ENCODE results near the gene RAD50. TPM values are rescaled to one million over a fixed set of nuclear protein-coding genes. Genes with fewer than 3 reads are reported as not detected.
"Not testable (repeated sequence)": the region's sequence is repeated elsewhere in the genome, so short reads cannot be mapped to it uniquely, and the experiment has no call there.

The RAD50 gene
- total RNA-seq, 2 experiments from 2014 or later = 39.7 to 51.6 TPM

GRCh38 chr5:132566657-132567056 lies 9.9 kb downstream of the RAD50 start:
- DNase-seq = no peak
- no peak for ATAC-seq
- Mint-ChIP-seq H3K36me3 (peaks cover 46% of the 10 kb centered on the region), H3K27me3 (no peaks in the 10 kb centered on the region), H3K27ac (no peak overlapping the region), H3K4me1 (peaks cover 40% of the 10 kb centered on the region), H3K4me3 (no peak overlapping the region), H3K9me3 (ENCODE audit: low read depth) (peaks cover 3% of the 10 kb centered on the region)
- CTCF ChIA-PET = interaction anchor here (1.1 to 1.2 kb wide), 2 partner anchors 20 to 39 kb away, joined by 3 to 4 read pairs; no protein-coding TSS in a partner anchor

- Mint-ChIP-seq H3K27me3 (no peaks in the 10 kb centered on the region), H3K9me3 (ENCODE audit: low read depth) (peaks cover 8% of the 10 kb centered on the region), H3K27ac (no peak overlapping the region), H3K4me3 (no peak overlapping the region), H3K4me1 (peaks cover 3% of the 10 kb centered on the region), H3K36me3 (peaks cover 72% of the 10 kb centered on the region)
- DNase-seq (no peak), ATAC-seq (no peak)
- CTCF ChIA-PET = no interaction called here
Measured at GRCh38 chr5:132576123-132576522, 19.3 kb downstream of the RAD50 start.

GRCh38 chr5:132584560-132584959 lies 27.8 kb downstream of the RAD50 start:
- H3K9me3 Mint-ChIP-seq (ENCODE audit: low read depth); H3K4me3 Mint-ChIP-seq; CTCF ChIA-PET; DNase-seq; H3K27me3 Mint-ChIP-seq; ATAC-seq; H3K27ac Mint-ChIP-seq: not testable (repeated sequence)
- Mint-ChIP-seq H3K36me3 (peaks cover 57% of the 10 kb centered on the region), H3K4me1 (peaks cover 13% of the 10 kb centered on the region)

GRCh38 chr5:132586063-132586462 lies 29.3 kb downstream of the RAD50 start:
- DNase-seq (no peak), ATAC-seq (peak; percentile 60)
- Mint-ChIP-seq H3K4me1 (peaks cover 16% of the 10 kb centered on the region), H3K9me3 (ENCODE audit: low read depth) (no peaks in the 10 kb centered on the region), H3K4me3 (no peak overlapping the region), H3K27ac (peak overlapping the region; percentile 2), H3K36me3 (peaks cover 62% of the 10 kb centered on the region), H3K27me3 (no peaks in the 10 kb centered on the region)
- CTCF ChIA-PET = interaction anchor here (1.5 kb wide), 1 partner anchor 20 kb away, joined by 3 read pairs; no protein-coding TSS in a partner anchor

GRCh38 chr5:132589467-132589866 lies 32.7 kb downstream of the RAD50 start:
- ATAC-seq (no peak), DNase-seq (no peak)
- Mint-ChIP-seq H3K4me3 (no peak overlapping the region), H3K36me3 (peaks cover 57% of the 10 kb centered on the region), H3K27ac (no peak overlapping the region), H3K9me3 (ENCODE audit: low read depth) (no peaks in the 10 kb centered on the region), H3K27me3 (no peaks in the 10 kb centered on the region), H3K4me1 (peaks cover 25% of the 10 kb centered on the region)
- CTCF ChIA-PET = interaction anchor here (1.0 kb wide), 1 partner anchor 231 kb away, joined by 5 read pairs; no protein-coding TSS in a partner anchor

- CTCF ChIA-PET = interaction anchor here (1.1 to 2.0 kb wide), 6 partner anchors 9 to 229 kb away, joined by 3 to 6 read pairs (median 4); partner anchors contain the start of gene RAD50
- Mint-ChIP-seq H3K4me1 (peaks cover 18% of the 10 kb centered on the region), H3K27ac (no peak overlapping the region), H3K27me3 (no peaks in the 10 kb centered on the region), H3K9me3 (ENCODE audit: low read depth) (no peaks in the 10 kb centered on the region), H3K36me3 (peaks cover 56% of the 10 kb centered on the region), H3K4me3 (no peak overlapping the region)
- DNase-seq (no peak), ATAC-seq (peak; percentile 51)
Measured at GRCh38 chr5:132591145-132591544, 34.4 kb downstream of the RAD50 start.

- DNase-seq = no peak
- no peak for ATAC-seq
- Mint-ChIP-seq H3K4me3 (no peak overlapping the region), H3K36me3 (peaks cover 61% of the 10 kb centered on the region), H3K9me3 (ENCODE audit: low read depth) (no peaks in the 10 kb centered on the region), H3K4me1 (peaks cover 16% of the 10 kb centered on the region), H3K27me3 (no peaks in the 10 kb centered on the region), H3K27ac (no peak overlapping the region)
- CTCF ChIA-PET = interaction anchor here (1.0 to 2.0 kb wide), 4 partner anchors 10 to 228 kb away, joined by 3 to 6 read pairs (median 6); no protein-coding TSS in a partner anchor
Measured at GRCh38 chr5:132592521-132592920, 35.7 kb downstream of the RAD50 start.

- Mint-ChIP-seq H3K27ac (no peak overlapping the region), H3K4me1 (peaks cover 19% of the 10 kb centered on the region), H3K27me3 (no peaks in the 10 kb centered on the region), H3K9me3 (ENCODE audit: low read depth) (no peaks in the 10 kb centered on the region), H3K4me3 (no peak overlapping the region), H3K36me3 (peaks cover 62% of the 10 kb centered on the region)
- ATAC-seq = no peak
- CTCF ChIA-PET = no interaction called here
- DNase-seq = no peak
Measured at GRCh38 chr5:132594170-132594569, 37.4 kb downstream of the RAD50 start.

GRCh38 chr5:132595624-132596023 lies 38.8 kb downstream of the RAD50 start:
- Mint-ChIP-seq H3K4me3 (no peak overlapping the region), H3K4me1 (peaks cover 17% of the 10 kb centered on the region), H3K27ac (no peak overlapping the region), H3K9me3 (ENCODE audit: low read depth) (no peaks in the 10 kb centered on the region), H3K27me3 (no peaks in the 10 kb centered on the region), H3K36me3 (peaks cover 65% of the 10 kb centered on the region)
- ATAC-seq = no peak
- CTCF ChIA-PET = interaction anchor here (1.4 kb wide), 1 partner anchor 23 kb away, joined by 3 read pairs; no protein-coding TSS in a partner anchor
- no peak for DNase-seq

- no peaks in the 10 kb centered on the region for H3K9me3 Mint-ChIP-seq (ENCODE audit: low read depth)
- DNase-seq = no peak
- CTCF ChIA-PET = interaction anchor here (1.3 kb wide), 1 partner anchor 199 kb away, joined by 3 read pairs; no protein-coding TSS in a partner anchor
- H3K27me3 Mint-ChIP-seq = no peaks in the 10 kb centered on the region
- no peak for ATAC-seq
- H3K36me3 Mint-ChIP-seq = peaks cover 68% of the 10 kb centered on the region
- H3K27ac Mint-ChIP-seq = no peak overlapping the region
- H3K4me1 Mint-ChIP-seq = peaks cover 10% of the 10 kb centered on the region
- no peak overlapping the region for H3K4me3 Mint-ChIP-seq
Measured at GRCh38 chr5:132601071-132601728, 44.4 kb downstream of the RAD50 start.

- H3K36me3 Mint-ChIP-seq = peaks cover 65% of the 10 kb centered on the region
- H3K4me1 Mint-ChIP-seq = peaks cover 12% of the 10 kb centered on the region
- H3K27me3 Mint-ChIP-seq = no peaks in the 10 kb centered on the region
- no peak overlapping the region for H3K4me3 Mint-ChIP-seq
- no peak overlapping the region for H3K27ac Mint-ChIP-seq
- DNase-seq (no peak), ATAC-seq (no peak)
- no peaks in the 10 kb centered on the region for H3K9me3 Mint-ChIP-seq (ENCODE audit: low read depth)
- CTCF ChIA-PET = no interaction called here
Measured at GRCh38 chr5:132607095-132607494, 50.3 kb downstream of the RAD50 start.

GRCh38 chr5:132608107-132608506 lies 51.3 kb downstream of the RAD50 start:
- CTCF ChIA-PET = no interaction called here
- peaks cover 65% of the 10 kb centered on the region for H3K36me3 Mint-ChIP-seq

GRCh38 chr5:132611965-132612364 lies 55.2 kb downstream of the RAD50 start:
- Mint-ChIP-seq H3K4me1 (peaks cover 2% of the 10 kb centered on the region), H3K36me3 (peaks cover 54% of the 10 kb centered on the region), H3K27me3 (no peaks in the 10 kb centered on the region), H3K27ac (no peak overlapping the region), H3K4me3 (no peak overlapping the region), H3K9me3 (ENCODE audit: low read depth) (no peaks in the 10 kb centered on the region)
- ATAC-seq (no peak), DNase-seq (no peak)
- CTCF ChIA-PET = no interaction called here

More at GRCh38 chr5:132608107-132608506, 51.3 kb downstream of the RAD50 start:
- DNase-seq (no peak), ATAC-seq (no peak)
- no peaks in the 10 kb centered on the region for H3K9me3 Mint-ChIP-seq (ENCODE audit: low read depth)
- H3K27ac Mint-ChIP-seq = no peak overlapping the region
- H3K27me3 Mint-ChIP-seq = no peaks in the 10 kb centered on the region
- peaks cover 8% of the 10 kb centered on the region for H3K4me1 Mint-ChIP-seq
- H3K4me3 Mint-ChIP-seq = no peak overlapping the region

GRCh38 chr5:132612846-132613245 lies 56.1 kb downstream of the RAD50 start:
- CTCF ChIA-PET = interaction anchor here (0.6 kb wide), 1 partner anchor 120 kb away, joined by 3 read pairs; no protein-coding TSS in a partner anchor
- Mint-ChIP-seq H3K4me1 (no peaks in the 10 kb centered on the region), H3K36me3 (peaks cover 61% of the 10 kb centered on the region), H3K9me3 (ENCODE audit: low read depth) (no peaks in the 10 kb centered on the region), H3K27me3 (no peaks in the 10 kb centered on the region), H3K4me3 (no peak overlapping the region), H3K27ac (no peak overlapping the region)
- DNase-seq = no peak
- no peak for ATAC-seq

Measured in activated CD8-positive, alpha-beta memory T cell treated with anti-CD3 and anti-CD28 coated beads, Interleukin-2, amount 10 ng/mL, durations not matched to agents 7 days and 5 days (primary cell).